ENCODE data around the gene SYNDIG1.

SYNDIG1 gene

GRCh38 chr20:24664266-24664986 is 195.0 kb downstream of the SYNDIG1 start:
- no peak for DNase-seq

- no peak for DNase-seq
Observed at GRCh38 chr20:24665196-24665595, 195.8 kb downstream of the SYNDIG1 start.

GRCh38 chr20:24665741-24666191 is 196.3 kb downstream of the SYNDIG1 start:
- no peak for DNase-seq

GRCh38 chr20:24667689-24668383 is 198.4 kb downstream of the SYNDIG1 start:
- DNase-seq, result no peak

- DNase-seq, result no peak
Observed at GRCh38 chr20:24668384-24668702, 198.9 kb downstream of the SYNDIG1 start.

GRCh38 chr20:24668791-24669190 is 199.4 kb downstream of the SYNDIG1 start:
- DNase-seq, result no peak

- DNase-seq, result no peak
Observed at GRCh38 chr20:24669701-24670100, 200.3 kb downstream of the SYNDIG1 start.

GRCh38 chr20:24670341-24670872 is 201.0 kb downstream of the SYNDIG1 start:
- DNase-seq, result no peak

- DNase-seq, result no peak
Observed at GRCh38 chr20:24670981-24671380, 201.6 kb downstream of the SYNDIG1 start.

GRCh38 chr20:24672181-24672880 is 202.9 kb downstream of the SYNDIG1 start:
- no peak for DNase-seq

GRCh38 chr20:24672886-24673677 is 203.7 kb downstream of the SYNDIG1 start:
- no peak for DNase-seq

GRCh38 chr20:24673678-24674570 is 204.5 kb downstream of the SYNDIG1 start:
- DNase-seq, result no peak

GRCh38 chr20:24674921-24675605 is 205.6 kb downstream of the SYNDIG1 start:
- no peak for DNase-seq

- no peak for DNase-seq
Observed at GRCh38 chr20:24675651-24676352, 206.4 kb downstream of the SYNDIG1 start.

- DNase-seq, result no peak
Observed at GRCh38 chr20:24676353-24676977, 207.0 kb downstream of the SYNDIG1 start.

GRCh38 chr20:24676978-24677370 is 207.5 kb downstream of the SYNDIG1 start:
- DNase-seq, result no peak

GRCh38 chr20:24677626-24678315 is 208.3 kb downstream of the SYNDIG1 start:
- no peak for DNase-seq

GRCh38 chr20:24678351-24679106 is 209.1 kb downstream of the SYNDIG1 start:
- DNase-seq, result no peak

Measured in bone marrow (tissue), 2 donors.